ENCODE measurements around the gene CTSH.
"Not testable (repeated sequence)": the region's sequence is repeated elsewhere in the genome, so short reads cannot be mapped to it uniquely, and the experiment has no call there.

The CTSH gene

GRCh38 chr15:78931439-78932257, 13.2 kb downstream of the CTSH start:
- Histone ChIP-seq H3K27me3 (ENCODE audit: control insufficient read depth in 5 of 5, insufficient read depth in 4 of 5, low read length in 5 of 5) (peaks cover 0 to 17% (median 4%) of the 10 kb centered on the region in 5 donors), H3K36me3 (ENCODE audit: control insufficient read depth in 5 of 5, insufficient read depth in 5 of 5, low read length in 5 of 5) (peaks cover 0 to 51% (median 18%) of the 10 kb centered on the region in 5 donors), H3K4me3 (ENCODE audit: low read depth in 1 of 5, low read length in 5 of 5) (no peak overlapping the region), H3K9ac (ENCODE audit: low read length in 5 of 5) (no peak overlapping the region), H3K4me1 (ENCODE audit: control insufficient read depth in 5 of 5, insufficient read depth in 5 of 5, low read length in 5 of 5) (peaks cover 4 to 27% (median 16%) of the 10 kb centered on the region in 5 donors), H3K9me3 (ENCODE audit: control insufficient read depth in 5 of 5, low read length in 5 of 5) (no peaks in the 10 kb centered on the region), H3K27ac (ENCODE audit: low read depth, low read length) (no peak overlapping the region)

- Histone ChIP-seq H3K9ac (ENCODE audit: low read length in 5 of 5) (no peak overlapping the region), H3K27me3 (ENCODE audit: control insufficient read depth in 5 of 5, insufficient read depth in 4 of 5, low read length in 5 of 5) (peaks cover 0 to 17% (median 4%) of the 10 kb centered on the region in 5 donors), H3K36me3 (ENCODE audit: control insufficient read depth in 5 of 5, insufficient read depth in 5 of 5, low read length in 5 of 5) (peaks cover 0 to 59% (median 26%) of the 10 kb centered on the region in 5 donors), H3K4me3 (ENCODE audit: low read depth in 1 of 5, low read length in 5 of 5) (no peak overlapping the region), H3K4me1 (ENCODE audit: control insufficient read depth in 5 of 5, insufficient read depth in 5 of 5, low read length in 5 of 5) (peaks cover 4 to 23% (median 16%) of the 10 kb centered on the region in 5 donors), H3K9me3 (ENCODE audit: control insufficient read depth in 5 of 5, low read length in 5 of 5) (no peaks in the 10 kb centered on the region), H3K27ac (ENCODE audit: low read depth, low read length) (no peak overlapping the region)
These were observed 14.1 kb downstream of the CTSH start for GRCh38 chr15:78930577-78931388.

- Histone ChIP-seq H3K36me3 (ENCODE audit: control insufficient read depth in 5 of 5, insufficient read depth in 5 of 5, low read length in 5 of 5) (peaks cover 0 to 70% (median 36%) of the 10 kb centered on the region in 5 donors), H3K9me3 (ENCODE audit: control insufficient read depth in 5 of 5, low read length in 5 of 5) (no peaks in the 10 kb centered on the region), H3K4me3 (ENCODE audit: low read depth in 1 of 5, low read length in 5 of 5) (no peak overlapping the region), H3K4me1 (ENCODE audit: control insufficient read depth in 5 of 5, insufficient read depth in 5 of 5, low read length in 5 of 5) (peaks cover 2 to 18% (median 15%) of the 10 kb centered on the region in 5 donors), H3K27me3 (ENCODE audit: control insufficient read depth in 5 of 5, insufficient read depth in 4 of 5, low read length in 5 of 5) (peaks cover 0 to 17% (median 2%) of the 10 kb centered on the region in 5 donors), H3K9ac (ENCODE audit: low read length in 5 of 5) (no peak overlapping the region), H3K27ac (ENCODE audit: low read depth, low read length) (no peak overlapping the region)
These were observed 15.1 kb downstream of the CTSH start for GRCh38 chr15:78929536-78930264.

GRCh38 chr15:78928616-78929093, 16.2 kb downstream of the CTSH start:
- peaks cover 0 to 79% (median 38%) of the 10 kb centered on the region in 5 donors for H3K36me3 ChIP-seq (ENCODE audit: control insufficient read depth in 5 of 5, insufficient read depth in 5 of 5, low read length in 5 of 5)
- H3K9ac ChIP-seq (ENCODE audit: low read length in 5 of 5), result no peak overlapping the region
- H3K4me3 ChIP-seq (ENCODE audit: low read depth in 1 of 5, low read length in 5 of 5), result no peak overlapping the region
- H3K27ac ChIP-seq (ENCODE audit: low read depth, low read length), result no peak overlapping the region
- H3K9me3 ChIP-seq (ENCODE audit: control insufficient read depth in 5 of 5, low read length in 5 of 5), result no peaks in the 10 kb centered on the region
- H3K4me1 ChIP-seq (ENCODE audit: control insufficient read depth in 5 of 5, insufficient read depth in 5 of 5, low read length in 5 of 5), result peaks cover 0 to 8% (median 5%) of the 10 kb centered on the region in 5 donors
- peaks cover 0 to 12% (median 0%) of the 10 kb centered on the region in 5 donors for H3K27me3 ChIP-seq (ENCODE audit: control insufficient read depth in 5 of 5, insufficient read depth in 4 of 5, low read length in 5 of 5)

DNA sequence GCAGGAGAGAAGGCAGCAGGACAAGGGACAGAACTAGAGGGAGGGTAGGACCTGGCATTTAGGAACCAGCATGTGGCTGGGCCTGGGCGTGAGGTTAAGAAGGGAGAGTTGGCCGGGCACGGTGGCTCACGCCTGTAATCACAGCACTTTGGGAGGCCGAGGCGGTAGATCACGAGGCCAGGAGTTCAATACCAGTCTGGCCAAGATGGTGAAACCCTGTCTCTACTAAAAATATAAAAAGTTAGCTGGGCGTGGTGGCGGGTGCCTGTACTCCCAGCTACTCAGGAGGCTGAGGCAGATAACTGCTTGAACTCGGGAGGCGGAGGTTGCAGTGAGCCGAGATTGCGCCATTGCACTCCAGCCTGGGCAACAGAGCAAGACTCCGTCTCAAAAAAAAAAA, 16.7 kb downstream of the CTSH start:
- not testable (repeated sequence) for H3K9me3 ChIP-seq (ENCODE audit: control insufficient read depth in 5 of 5, low read length in 5 of 5); H3K4me3 ChIP-seq (ENCODE audit: low read depth in 1 of 5, low read length in 5 of 5); H3K27ac ChIP-seq (ENCODE audit: low read depth, low read length); H3K4me1 ChIP-seq (ENCODE audit: control insufficient read depth in 5 of 5, insufficient read depth in 5 of 5, low read length in 5 of 5); H3K27me3 ChIP-seq (ENCODE audit: control insufficient read depth in 5 of 5, insufficient read depth in 4 of 5, low read length in 5 of 5); H3K9ac ChIP-seq (ENCODE audit: low read length in 5 of 5)
- H3K36me3 ChIP-seq (ENCODE audit: control insufficient read depth in 5 of 5, insufficient read depth in 5 of 5, low read length in 5 of 5), result peaks cover 0 to 81% (median 43%) of the 10 kb centered on the region in 5 donors

- Histone ChIP-seq H3K27ac (ENCODE audit: low read depth, low read length) (no peak overlapping the region), H3K9me3 (ENCODE audit: control insufficient read depth in 5 of 5, low read length in 5 of 5) (no peaks in the 10 kb centered on the region), H3K4me3 (ENCODE audit: low read depth in 1 of 5, low read length in 5 of 5) (no peak overlapping the region), H3K27me3 (ENCODE audit: control insufficient read depth in 5 of 5, insufficient read depth in 4 of 5, low read length in 5 of 5) (peaks cover 0 to 5% (median 0%) of the 10 kb centered on the region in 5 donors), H3K9ac (ENCODE audit: low read length in 5 of 5) (no peak overlapping the region), H3K36me3 (ENCODE audit: control insufficient read depth in 5 of 5, insufficient read depth in 5 of 5, low read length in 5 of 5) (peaks cover 0 to 86% (median 52%) of the 10 kb centered on the region in 5 donors), H3K4me1 (ENCODE audit: control insufficient read depth in 5 of 5, insufficient read depth in 5 of 5, low read length in 5 of 5) (peaks cover 0 to 3% (median 0%) of the 10 kb centered on the region in 5 donors)
These were observed 17.6 kb downstream of the CTSH start for GRCh38 chr15:78927077-78927790.

GRCh38 chr15:78925956-78926743, 18.7 kb downstream of the CTSH start:
- Histone ChIP-seq H3K36me3 (ENCODE audit: control insufficient read depth in 5 of 5, insufficient read depth in 5 of 5, low read length in 5 of 5) (peaks cover 0 to 86% (median 59%) of the 10 kb centered on the region in 5 donors), H3K4me3 (ENCODE audit: low read depth in 1 of 5, low read length in 5 of 5) (no peak overlapping the region), H3K27me3 (ENCODE audit: control insufficient read depth in 5 of 5, insufficient read depth in 4 of 5, low read length in 5 of 5) (no peaks in the 10 kb centered on the region), H3K4me1 (ENCODE audit: control insufficient read depth in 5 of 5, insufficient read depth in 5 of 5, low read length in 5 of 5) (peaks cover 0 to 3% (median 0%) of the 10 kb centered on the region in 5 donors), H3K9me3 (ENCODE audit: control insufficient read depth in 5 of 5, low read length in 5 of 5) (no peaks in the 10 kb centered on the region), H3K27ac (ENCODE audit: low read depth, low read length) (no peak overlapping the region), H3K9ac (ENCODE audit: low read length in 5 of 5) (no peak overlapping the region)

DNA sequence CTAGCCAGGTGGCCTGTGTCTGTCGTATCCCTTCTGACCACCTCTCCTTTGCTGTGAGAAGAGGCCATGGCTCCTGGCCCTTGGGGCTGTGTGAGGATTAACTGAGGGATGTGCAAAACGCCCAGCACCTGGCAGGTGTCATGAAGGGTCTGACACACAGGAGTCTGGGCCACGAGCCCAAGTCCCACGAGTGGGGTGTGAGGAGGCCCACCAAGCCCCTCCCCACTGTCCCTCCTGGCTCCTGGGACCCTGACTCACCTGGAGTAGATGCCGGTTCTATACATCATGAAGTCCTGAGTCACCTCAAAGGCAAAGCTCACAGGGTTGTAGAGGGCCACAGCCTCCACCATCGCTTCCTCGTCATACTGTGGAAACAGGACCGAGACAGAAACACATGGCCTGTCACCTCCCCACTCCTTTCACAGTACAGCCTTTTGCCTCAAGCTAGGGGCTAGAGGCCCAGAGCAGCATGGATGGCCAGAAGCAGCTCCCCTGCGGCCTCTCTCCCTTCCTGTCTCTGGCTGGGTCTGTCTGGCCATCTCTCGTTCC, 19.7 kb downstream of the CTSH start:
- Histone ChIP-seq H3K27ac (ENCODE audit: low read depth, low read length) (no peak overlapping the region), H3K27me3 (ENCODE audit: control insufficient read depth in 5 of 5, insufficient read depth in 4 of 5, low read length in 5 of 5) (no peaks in the 10 kb centered on the region), H3K4me3 (ENCODE audit: low read depth in 1 of 5, low read length in 5 of 5) (no peak overlapping the region), H3K4me1 (ENCODE audit: control insufficient read depth in 5 of 5, insufficient read depth in 5 of 5, low read length in 5 of 5) (no peaks in the 10 kb centered on the region), H3K9ac (ENCODE audit: low read length in 5 of 5) (no peak overlapping the region), H3K36me3 (ENCODE audit: control insufficient read depth in 5 of 5, insufficient read depth in 5 of 5, low read length in 5 of 5) (peaks cover 0 to 84% (median 63%) of the 10 kb centered on the region in 5 donors), H3K9me3 (ENCODE audit: control insufficient read depth in 5 of 5, low read length in 5 of 5) (no peaks in the 10 kb centered on the region)

All from subcutaneous abdominal adipose tissue (tissue), 5 donors.